Activated naive CD4-positive, alpha-beta T cell (primary cell): ENCODE measurements around the gene FST.

ENCODE experiments used
- DNase-seq, 4 experiments: peaks; one replicate each; lab custom pipeline; 2025; lab: John Stamatoyannopoulos, UW

Gene FST

DNA sequence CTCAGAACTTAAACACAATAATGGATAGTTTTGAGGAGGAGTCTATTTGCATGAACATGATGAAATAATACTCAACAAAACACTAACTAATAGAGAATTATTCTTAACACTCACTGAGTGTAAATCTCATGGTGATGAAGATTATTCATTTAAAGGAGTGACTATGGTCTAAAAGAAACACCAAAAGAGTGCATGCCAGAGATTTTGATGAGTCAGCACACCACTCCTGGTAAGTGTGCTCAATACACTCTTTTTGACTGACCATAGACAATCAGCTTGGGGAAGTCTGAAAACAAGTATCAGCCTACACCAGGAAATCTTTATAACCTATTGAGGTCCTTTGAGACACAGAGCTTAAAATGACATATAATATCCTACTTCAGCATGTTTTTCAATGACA is 6.8 kb upstream of the FST start:
- no peak for DNase-seq

DNA sequence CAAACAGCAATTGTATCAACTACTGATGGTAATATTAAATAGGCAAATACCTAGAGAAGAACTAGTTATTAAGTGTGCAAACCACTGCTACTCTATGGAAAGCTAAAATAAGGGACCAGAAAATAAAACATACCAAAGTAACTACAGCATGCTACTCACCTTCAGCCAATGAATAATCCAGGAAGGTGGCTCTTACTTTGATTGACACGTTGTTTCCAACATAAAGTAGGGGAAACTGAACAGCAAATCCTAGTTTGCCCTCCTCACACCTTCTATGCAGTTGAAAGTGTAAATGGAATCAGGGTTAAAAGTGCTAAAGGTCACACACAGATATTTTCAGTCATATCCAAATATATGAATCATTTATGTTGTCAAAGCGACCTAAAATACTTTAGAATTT is 5.1 kb upstream of the FST start:
- DNase-seq = no peak

DNA sequence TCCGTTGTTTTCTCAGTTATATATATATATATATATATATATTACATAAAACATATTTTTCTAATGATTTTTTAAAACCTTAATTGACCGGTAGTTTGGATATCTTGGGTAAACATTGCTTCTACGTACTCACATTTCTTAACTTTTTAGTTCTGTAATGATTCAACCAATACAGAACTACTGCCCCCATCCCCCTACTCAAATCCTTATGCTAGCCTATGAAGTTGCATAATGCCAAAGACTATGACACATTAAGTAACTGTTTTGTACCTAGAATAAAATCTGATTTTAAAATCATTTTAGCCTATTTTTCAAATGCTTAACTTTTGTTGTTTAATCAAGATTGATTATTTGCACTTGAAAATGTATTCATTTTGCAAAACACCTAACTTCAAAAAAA is 4.4 kb upstream of the FST start:
- DNase-seq = no peak

DNA sequence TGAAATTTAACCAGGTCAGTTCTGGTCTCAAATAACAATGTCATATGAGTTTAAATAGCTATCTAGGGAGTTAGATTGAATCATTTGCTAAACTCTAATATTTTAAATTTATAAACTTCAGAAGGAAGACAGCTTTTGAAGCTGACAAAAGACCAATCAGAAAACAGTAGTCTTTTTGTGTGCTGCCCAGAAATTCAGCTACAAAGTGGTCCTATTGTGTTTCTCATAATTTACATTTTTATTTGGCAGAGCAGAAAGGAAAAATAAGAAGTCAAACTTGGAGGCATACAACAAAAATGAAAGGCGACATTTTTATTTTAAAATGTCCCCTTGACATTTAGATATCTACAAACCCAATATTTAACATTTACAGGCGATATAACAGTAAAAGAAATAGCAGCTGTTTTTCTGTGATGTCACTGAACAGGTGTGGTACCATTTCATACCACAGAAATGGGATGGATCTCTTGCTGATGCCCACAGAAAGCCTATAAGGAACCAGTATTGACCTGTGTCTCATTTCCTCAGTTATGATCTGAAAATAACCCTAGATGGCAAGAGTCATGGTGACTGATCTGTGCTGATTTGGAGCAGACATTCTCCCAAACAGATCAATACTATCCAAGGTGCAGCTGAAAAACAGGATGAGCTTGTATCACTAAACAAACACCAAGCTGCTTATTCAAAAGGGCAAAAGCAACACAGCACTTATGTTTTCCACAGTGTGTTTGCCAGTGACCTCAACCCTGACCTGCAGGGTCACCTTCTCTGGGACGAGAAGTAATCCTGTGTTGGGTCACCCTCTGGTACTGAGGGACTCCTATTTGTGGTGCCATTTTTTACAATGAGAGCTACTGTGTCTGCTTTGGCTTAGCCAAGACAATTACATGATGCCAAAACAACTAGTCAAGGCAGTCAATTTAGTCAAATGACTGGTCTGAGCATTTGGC is 3.6 kb upstream of the FST start:
- no peak for DNase-seq

DNA sequence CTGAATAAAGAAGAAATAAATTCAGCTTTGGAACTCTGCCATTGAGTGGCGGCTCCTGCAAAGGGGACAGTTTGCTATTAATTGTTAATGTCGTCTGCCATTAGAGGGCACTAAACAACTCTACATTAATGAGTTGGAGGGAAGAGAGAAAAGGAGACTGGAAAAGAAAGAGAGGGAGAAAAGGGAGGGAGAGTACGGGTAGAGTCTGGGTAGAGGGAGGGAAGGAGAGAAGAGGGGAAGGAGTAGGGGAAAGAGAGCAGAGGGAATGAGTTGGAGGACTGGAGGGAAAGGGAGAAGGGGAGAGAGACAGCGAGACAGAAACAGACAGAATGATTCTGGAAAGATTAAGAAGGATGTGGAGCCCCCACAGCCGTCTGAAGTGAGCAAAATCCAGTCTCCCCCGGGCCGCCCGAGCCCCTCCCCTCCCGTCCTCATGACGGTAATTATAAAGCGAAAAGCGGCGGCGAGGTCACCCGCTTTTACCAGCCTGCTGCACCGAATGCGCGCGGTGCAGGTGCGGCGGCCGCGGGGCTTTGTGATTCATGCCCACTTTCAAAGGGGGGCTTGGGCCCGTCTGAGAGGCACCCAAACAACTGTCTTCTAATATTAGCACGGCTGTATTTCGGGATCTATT is 1.9 kb upstream of the FST start:
- DNase-seq = no peak

DNA sequence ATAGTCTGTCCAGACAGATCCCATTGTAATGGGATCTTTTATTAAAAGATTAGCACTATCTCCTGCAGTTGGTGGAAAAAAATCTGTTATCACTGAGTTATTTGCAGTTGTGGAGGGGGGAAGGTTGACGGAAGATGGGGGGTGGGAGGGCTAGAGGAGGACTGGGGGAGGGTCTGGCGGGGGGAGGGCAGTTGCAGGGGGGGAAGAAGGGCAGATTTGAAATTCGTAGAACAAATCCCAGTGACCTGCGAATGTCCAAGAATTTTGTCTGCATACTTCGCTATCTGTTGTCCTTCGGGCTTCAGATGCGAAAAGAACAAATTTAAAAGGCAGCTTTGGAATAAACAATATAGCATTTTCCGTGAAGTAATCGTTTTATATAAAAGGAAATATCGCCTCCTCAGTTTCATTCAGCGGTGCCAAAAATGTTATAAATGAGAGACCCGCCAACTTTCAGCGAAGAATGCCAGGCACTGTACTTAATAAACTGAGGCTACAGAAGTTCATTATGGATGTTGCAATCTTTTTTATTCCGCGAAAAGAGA is 1.3 kb upstream of the FST start:
- DNase-seq = no peak

DNA sequence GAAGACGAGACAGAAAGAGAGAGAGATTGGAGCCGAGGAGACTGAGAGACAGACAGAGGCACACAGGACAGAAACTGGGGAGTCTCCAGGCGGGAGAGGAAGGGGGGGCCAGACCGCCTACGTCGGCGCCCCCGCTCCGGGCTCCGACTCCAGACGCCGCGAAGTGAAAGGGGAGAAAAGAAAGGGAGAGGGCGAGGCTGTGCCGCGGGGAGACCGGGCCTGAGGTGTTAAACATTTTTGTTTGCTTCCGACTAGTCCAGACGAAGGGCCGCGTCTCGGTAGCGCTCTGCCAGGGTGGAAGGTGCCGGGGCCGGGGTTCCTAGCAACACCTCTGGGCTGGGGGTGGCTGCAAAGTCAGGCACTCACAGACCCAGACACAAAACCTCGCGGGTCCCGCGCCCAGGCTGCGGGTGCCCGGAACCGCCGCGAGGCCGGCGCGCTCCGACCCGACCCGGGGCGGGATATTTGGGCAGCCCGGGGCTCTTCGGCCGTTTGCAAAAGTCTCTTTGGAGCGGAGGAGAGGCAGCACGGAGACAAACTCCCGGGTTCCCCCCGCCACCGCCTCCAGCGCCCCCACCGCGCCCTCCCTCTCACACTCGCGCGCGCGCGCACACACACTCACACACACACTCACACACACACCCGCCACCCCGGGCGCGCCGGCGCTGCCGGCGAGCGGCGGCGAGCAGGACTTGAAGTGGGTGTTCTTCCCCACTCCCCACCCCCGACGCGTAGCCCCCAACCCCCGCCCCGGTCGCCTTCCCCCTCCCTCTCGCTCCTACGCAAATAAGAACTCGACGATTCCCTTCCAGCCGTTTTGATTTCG is 626 bp upstream of the FST start:
- peak in 1 of 4 experiments; percentile 16 for DNase-seq

DNA sequence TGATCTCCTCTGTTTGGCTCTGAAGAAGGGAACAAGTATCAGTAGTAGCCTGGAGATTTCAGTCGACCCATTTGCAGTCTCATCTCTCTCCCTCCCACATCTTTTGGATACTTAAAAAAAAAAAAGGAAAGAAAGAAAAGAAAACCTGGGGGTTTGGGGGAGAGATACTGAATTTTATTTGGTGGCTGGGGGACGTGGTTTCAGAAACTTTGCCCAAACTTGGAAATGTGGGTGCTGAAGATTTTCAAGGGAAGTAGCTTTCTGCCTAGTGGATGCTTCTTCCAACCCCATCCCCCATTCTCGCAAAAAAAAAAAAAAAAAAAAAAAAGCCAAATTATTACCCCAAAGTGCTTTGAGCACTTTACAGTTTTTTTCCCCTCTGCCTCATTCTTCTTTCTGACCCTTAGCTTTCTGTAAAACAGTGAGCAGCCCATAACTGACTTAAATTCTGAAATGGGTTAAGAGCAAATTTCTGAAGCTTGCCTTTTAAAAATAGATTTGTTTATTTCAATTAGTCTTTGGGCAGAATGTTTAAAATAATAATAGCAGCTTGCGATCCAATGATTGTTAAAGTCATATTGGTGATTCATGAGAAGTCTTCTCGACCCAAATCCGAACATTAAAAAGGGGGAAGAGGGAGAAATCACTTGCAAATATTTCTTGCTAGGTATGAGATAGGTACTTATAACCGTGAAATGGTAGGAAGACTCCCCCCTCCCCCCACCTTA is 894 bp downstream of the FST start:
- DNase-seq = no peak

DNA sequence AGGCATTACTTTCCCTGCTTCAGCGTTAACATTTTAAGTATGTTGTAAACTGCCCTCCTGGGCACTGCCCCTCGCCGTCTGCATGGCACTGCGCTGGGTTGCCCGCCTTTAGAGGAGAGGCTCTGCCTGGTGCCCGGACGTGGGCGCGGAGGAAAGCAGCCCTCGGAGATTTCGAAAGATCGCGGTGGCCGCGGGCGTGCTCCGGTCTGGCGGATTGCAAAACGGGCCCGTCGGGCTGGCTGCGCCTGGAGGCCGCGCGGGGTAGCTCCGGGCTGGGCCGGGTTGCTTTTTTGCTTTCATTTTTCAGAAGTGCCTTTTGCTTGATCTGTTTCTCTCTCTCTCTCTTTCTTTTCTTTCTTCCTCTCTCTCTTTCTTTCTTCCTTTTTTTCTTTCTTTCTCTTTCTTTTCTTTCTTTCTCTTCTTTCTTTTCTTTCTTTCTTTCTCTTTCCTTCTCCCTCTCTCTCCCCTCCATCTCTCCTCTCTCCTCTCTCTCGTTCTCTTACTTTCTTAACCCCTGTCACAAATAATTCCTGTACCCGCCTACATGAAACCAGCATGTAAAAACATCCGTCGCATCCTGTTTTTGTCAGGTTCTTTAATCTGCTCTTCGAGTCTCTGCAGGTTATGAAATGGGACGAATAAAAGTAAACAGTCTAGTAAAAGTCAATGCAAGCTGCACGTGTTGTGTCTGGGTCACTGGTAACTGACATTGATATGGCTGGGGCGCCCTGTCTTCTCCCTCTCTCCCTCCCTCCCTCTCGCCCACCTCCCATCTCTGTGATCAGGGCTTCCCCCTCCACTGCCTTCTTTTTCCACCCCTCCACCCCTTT is 1.7 kb downstream of the FST start:
- DNase-seq = peak in 3 of 4 experiments; percentile 7 to 34 (median 18)

DNA sequence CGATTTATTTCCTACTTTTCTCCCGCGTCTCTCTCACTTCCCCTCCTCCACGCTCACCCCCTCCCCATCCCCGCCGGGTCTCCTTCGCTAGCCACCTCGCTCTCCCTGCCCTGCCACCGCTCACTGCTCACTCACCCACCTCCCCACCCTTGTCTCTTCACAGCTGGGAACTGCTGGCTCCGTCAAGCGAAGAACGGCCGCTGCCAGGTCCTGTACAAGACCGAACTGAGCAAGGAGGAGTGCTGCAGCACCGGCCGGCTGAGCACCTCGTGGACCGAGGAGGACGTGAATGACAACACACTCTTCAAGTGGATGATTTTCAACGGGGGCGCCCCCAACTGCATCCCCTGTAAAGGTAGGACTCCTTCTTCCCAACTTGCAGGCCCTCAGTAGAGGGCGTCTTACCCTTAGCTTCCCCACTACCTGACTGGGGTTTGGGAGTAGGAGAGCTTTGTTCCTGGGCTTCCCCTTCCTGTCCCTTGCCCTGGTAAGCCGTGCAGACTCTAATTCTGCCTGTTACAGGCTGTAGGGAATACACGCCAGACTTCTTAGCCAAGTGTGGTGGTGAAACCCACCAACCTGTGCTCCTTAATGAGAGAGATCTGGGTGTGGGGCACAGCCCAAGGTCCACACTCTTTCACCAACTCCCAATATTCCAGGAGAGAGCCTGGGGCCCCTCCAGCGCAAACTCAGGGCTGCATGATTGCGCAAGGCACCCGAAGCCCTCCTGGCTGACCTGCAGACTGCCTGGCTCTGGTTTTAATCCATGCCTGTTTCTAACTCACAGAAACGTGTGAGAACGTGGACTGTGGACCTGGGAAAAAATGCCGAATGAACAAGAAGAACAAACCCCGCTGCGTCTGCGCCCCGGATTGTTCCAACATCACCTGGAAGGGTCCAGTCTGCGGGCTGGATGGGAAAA is 2.5 kb downstream of the FST start:
- DNase-seq = no peak

DNA sequence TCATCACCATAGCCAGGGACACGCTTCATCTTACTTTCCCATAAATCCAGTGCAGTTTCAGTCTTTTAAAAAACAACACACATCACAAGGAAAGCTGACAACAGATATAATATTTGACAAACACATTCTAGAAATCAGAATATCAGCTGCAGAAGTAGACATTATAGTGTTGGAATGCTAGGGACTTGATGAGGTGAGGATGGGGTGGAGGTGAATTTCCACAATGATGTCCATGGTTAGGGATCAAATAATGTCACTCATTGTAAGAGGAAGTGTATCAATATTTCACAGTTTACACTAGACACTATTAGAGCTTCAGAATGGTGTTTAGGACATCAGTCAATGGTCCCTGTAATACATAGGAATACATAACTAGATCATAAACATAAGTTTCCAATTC is 7.0 kb downstream of the FST start:
- no peak for DNase-seq

DNA sequence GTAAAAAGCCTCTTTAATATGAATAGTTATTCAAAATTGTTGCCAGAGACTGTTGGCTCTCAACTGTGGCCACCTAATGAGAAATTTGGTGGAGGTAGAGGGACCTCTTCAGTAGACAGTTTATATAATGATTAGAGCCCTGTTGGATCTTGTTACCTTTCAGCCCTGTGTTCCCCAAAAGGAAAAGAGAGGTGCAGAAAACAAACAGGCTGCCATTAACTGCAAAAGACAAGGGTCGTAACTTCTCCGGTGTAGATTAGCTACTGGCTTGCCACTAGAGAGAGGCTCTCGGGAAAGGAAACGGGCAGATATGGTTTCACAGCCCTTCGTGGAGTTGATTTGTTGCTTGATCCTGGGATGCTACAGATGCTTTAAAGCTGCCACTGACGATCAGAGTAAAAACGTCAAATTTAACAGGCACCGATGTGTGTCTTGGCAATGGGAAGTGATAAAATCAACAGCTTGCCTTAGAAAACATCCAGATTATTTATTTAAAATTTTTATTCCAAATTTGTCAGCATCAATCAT is 7.8 kb downstream of the FST start:
- DNase-seq = no peak

DNA sequence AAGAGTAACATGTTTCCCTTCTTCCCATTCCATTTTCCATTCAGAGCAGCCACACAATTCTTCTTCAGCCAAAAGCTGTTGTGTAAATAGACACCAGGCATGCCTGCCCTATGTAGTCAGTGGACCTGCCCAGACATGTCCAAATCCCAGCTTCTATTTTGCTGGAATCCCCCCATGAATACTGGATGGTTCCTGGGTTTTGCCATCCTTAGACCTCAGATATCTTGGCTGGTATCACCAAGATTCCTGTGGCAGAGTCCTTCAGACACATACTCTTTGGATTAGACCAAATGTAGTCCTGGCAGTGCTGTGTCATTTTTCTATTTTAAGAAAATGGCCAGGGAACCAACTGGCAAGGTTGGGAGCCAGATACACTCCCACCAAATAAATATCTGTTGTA is 10.3 kb downstream of the FST start:
- no peak for DNase-seq

DNA sequence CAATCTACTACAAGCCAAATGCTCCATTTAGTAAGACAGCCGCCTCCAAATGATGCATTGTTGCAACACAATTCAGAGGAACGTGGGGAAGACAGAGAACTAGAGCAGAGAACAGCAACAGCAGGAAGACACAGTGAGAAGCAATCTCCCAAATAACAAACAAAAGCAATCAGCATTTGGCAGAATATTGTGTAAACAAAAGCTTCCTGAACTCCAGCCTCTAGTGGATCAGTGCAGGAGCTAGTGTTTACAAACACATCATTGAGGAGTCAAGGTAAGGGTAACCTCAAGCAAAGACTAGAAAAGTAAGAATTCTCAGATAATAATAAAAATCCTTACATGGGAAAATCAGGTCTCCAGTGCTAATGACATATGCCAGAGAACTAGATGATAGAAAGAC is 20.6 kb downstream of the FST start:
- DNase-seq = no peak

DNA sequence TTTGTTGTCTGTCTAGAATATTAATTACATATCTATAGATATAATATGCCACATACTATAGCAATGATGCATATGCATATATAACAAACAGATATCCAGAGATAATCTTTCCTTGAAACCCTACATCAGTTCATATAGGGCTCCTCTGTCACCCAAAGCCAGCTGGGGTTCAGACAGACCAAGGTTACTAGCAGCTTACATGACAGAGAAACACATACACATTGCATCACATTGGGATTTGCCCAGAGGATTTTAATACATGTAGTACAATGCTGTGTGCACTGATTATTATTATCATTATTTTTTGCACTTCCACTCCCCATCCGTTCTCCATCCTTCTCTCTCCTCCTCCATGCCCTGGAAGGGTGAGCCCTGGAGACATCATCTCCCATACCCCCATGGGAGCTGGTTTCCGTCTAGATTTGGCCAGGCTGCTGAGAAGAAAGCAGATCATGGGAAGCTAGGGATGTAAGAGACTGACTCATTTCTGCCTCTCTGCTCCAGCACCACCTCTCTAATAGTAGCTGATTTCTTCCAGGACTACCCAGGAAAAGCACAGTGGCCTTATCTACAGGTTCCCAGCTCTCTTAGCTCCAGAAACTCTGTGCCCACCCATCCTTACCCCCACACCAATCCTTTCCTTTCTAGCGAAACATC is 23.3 kb downstream of the FST start:
- DNase-seq = no peak

DNA sequence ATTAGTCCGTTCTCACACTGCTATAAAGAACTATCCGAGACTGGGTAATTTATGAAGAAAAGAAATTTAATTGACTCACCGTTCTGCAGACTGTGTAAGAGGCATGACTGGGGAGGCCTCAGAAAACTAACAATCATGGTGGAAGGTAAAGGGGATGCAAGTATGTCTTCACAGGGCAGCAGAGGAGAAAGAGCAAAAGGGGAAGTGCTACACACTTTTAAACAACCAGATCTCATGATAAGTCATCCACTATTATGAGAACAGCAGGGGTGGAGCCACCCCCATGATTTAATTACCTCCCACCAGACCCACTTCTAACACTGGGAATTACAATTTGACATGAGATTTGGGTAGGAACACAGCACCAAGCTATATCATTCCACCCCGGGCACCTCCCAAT is 26.6 kb downstream of the FST start:
- DNase-seq = no peak

DNA sequence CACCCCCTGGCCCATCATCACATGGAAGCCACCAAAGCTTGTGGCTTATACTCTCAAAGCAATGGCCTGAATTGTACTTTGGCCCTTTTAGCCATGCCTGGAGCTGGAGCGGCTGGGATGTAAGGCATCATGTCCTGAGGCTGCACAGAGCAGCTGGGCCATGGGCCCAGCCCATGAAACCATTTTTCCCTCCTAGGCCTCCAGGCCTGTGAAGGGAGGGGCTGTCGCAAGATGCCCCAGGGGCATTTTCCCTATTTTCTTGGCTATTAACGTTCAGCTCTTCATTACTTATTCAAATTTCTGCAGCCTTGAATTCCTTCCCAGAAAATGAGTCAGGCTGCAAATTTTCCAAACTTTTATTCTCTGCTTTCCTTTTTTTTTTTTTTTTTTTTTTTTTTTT is 27.7 kb downstream of the FST start:
- no peak for DNase-seq

DNA sequence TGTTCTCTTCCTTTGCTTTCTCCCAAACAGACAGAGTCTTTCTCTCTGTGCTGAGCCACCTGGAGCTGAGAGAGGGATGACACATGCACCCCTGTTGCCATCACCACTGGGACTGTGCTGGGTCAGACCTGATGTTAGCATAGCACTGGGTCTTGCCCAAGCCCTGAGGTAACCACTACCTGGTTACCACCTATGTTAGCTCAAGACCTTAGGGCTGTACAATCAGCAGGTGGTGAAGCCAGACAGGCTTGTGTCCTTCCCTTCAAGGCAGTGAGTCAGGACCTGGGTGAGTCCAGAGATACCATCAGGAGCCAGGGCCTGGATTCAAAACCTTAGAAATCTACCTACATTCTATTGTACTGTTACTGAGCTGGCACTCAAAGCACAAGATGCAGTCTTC is 32.1 kb downstream of the FST start:
- DNase-seq = no peak

DNA sequence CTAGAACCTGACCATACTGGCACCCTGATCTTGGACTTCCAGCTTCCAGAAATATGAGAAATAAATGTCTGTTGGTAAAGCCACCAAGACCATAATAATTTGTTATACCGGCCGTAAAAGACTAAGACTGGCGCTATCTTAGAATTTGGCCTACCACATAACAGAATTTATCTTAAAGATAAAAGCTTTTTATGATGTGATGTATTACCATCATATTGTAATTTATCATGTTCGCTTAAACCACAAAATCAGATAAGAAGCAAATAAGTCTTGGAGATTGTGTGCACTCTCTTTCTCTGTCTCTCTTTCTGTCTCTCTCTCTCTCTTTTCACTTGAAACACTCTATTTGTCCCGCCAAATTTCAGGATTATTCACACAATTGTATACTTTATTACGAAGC is 35.6 kb downstream of the FST start:
- DNase-seq = no peak
